ENCODE measurements around the gene ARHGAP21.
"Not testable (repeated sequence)": the region's sequence is repeated elsewhere in the genome, so short reads cannot be mapped to it uniquely, and the experiment has no call there.

The ARHGAP21 gene

DNA sequence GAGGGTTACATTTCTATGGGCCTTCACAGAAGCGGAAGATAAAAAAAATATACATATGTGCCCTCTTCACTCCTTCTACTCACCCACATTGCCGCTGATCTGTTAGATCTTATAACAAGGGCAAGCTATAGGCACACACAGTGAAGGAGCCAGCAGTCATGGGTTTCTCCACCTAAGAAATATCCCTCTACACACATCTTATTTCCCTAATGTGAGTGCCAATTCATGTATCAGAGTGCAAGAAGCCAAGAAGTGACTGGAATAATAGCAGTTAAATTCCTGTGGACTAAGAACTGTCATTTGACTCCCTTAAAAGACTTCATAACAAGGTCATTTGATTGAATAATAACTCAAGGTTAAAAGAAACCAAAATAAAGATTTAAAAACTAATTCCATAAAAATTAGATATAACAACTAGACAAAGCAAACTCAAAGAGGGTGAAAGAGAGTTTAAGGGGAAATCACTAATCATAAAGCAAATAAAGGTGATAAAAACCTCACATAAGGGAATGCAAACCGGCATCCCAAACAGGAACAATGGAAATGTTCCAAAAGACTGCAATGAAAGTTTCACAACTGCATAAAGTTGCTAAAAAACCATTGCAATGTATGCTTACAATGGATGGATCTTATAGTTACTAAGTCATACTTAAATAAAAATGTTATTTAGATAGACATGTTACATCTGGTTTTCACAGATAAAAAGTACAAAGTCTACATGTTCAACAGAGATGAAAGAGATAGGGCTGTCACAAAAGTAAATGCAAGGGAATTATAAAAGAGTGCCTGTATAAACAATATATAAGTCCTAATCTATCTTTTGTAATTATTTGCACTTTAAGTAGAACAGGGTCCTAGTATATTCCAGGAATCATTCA is 42.8 kb downstream of the ARHGAP21 start:
- DNase-seq: no peak

DNA sequence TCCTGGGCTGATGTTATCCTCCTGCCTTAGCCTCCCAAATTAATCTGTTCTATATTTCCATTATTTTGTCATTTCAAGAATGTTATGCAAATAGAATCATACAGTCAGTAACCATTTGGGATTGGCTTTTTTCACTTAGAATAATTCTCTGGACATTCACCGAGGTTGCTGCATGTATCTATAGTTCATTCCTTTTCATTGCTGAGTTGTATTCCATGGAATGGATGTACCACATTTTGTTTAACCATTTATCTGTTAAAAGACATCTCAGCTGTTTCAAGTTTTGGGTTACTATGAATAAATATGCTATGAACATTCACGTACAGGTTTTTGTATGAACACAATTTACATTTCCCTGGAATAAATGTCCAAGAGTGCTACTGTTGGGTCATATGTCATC is 44.9 kb downstream of the ARHGAP21 start:
- no peak for DNase-seq

DNA sequence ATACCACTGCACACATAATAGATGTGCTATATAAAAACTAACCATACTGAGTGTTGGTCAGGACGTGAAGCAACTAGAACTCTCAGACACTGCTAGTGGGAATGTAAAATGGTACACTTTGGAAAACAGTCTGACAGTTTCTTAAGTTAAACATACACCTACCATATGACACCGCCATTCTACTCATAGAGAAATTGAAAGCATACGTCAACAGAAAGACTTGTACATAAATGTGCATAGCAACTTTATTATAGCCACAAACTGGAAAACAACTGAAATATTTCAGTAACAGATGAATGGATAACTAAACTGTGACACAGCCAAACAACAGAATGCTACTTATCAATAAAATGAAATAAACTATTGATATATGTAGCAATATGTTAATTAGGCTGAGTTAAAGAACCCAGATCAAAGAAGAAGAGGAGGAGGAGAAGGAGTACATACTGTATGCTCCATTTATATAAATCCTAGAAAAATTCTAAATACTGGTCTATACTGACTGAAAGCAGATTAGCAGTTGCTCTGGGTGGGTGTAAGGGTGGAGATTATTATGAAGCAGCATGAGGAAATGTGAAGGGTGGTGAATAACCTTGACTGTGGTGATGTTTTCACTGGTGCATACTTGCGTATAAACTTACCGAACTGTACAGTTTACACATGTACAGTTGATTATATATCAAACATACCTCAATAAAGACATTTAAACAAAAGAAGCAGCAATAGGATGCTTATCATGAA is 48.6 kb downstream of the ARHGAP21 start:
- no peak for DNase-seq

DNA sequence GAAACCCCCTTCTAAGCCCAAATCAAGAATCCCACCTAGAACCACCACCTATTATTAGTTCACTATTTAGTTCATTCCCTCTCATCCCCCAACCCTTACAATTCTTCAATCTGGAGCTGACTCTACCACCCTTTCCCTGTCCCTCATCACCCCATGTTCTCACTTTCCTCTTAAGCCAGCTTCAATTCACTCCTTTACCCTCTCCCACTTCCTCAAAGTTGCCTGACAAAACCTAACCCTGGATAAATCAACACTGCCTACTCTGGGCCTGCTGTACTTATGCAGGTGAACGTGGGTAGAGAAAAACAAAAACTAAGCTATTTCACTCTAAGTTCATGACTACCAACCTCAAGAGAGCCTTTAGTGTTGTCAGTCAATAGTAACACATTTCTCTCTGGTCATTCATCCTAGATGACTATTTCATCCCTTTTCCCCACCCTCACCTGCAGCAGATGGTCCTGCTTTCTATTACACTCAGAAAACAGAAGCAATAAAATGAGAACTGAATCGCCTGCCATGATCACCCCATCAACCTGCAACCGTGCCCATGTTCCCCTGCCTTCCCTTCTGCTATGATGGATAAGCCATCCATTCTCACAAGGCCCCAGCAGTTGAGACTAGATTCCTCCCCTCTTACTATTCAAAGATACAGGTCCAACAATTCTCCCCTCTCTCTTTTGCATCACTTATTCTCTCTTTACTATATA is 52.6 kb downstream of the ARHGAP21 start:
- no peak for DNase-seq

DNA sequence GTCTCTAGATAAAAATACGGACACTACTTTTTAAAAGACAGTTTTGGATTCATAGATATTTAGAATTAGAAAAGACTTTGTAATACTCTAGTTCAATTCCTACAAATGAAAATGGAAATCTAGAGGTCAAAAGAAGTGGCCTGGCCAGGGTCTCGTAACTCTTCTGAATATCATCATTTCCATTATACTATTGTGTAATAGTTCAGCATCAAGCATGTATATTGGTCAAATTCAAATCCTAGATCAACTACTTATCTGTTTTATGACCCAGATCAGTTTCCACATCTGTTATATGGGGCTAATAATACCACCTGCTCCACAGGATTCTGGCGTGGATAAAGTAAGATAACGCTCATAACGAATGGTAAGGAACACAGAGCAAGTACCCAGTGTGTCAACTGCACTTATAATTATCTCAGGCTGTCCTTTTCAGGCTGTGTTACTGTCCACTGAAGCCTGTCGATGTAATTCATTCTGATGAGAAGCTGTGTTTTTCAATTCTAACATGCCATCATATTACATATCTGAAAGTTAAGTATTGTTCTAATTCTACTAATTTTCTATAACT is 54.3 kb downstream of the ARHGAP21 start:
- DNase-seq: no peak

DNA sequence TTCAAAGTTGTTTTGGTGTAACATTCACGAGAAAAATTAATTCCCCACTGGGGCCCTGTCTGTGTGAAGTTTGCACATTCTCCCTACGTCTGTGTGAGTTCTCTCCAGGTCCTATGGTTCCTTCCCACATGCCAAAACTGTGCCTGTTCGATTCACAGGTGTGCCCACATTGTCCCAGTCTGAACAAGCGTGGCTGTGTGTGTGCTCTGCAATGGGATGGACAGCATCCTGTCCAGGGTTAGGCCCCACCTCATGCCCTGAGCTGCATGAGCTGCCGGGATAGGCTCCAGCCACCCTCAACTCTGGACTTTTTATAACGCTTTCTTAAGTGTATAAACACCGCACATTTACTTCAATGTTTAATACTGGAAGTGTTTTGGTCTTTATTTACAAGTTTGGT is 55.4 kb downstream of the ARHGAP21 start:
- no peak for DNase-seq

DNA sequence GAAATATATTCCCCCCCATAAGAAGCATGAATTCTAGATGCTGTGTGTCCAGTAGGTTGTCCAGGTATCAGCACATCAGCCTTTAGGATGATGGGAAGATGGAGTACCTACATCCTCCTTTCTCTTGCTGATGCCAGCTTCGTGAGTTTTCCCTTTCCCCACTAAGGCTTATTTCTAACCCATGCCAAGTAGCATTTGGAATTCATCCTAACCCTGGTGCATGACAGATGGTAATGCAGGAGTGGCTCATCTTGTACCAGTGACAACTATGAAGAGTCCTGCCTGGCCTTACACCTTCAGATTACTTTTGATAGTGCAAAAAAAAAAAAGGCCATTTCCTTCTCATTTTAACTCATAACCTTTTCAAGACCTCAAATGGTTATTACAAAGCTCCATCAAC is 58.7 kb downstream of the ARHGAP21 start:
- peak; percentile 64 for DNase-seq

DNA sequence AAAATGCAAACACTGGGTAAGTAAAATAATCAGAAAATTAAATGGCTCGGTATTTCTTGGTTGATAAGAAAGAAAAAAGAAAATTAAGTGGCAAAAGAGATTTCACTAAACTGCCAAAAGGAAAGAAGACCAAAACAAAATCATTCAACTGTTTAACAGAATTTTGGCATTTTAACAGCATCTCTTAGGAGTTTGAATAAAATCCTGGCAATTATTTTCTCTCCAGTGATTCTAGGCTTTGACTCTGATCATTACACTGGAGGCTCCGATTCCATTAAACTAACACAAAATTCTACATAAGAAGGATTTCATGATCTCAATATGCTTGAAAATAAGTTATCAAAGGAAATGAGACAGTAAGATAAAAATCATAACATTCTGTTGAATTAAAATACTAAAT is 62.3 kb downstream of the ARHGAP21 start:
- DNase-seq: no peak

DNA sequence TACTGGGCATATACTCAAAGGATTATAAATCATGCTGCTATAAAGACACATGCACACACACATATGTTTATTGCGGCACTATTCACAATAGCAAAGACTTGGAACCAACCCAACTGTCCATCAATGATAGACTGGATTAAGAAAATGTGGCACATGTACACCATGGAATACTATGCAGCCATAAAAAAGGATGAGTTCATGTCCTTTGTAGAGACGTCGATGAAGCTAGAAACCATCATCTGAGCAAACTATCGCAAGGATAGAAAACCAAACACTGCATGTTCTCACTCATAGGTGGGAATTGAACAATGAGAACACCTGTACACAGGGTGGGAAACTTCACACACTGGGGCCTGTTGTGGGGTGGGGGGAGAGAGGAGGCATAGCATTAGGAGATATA is 65.4 kb downstream of the ARHGAP21 start:
- DNase-seq: not testable (repeated sequence)

DNA sequence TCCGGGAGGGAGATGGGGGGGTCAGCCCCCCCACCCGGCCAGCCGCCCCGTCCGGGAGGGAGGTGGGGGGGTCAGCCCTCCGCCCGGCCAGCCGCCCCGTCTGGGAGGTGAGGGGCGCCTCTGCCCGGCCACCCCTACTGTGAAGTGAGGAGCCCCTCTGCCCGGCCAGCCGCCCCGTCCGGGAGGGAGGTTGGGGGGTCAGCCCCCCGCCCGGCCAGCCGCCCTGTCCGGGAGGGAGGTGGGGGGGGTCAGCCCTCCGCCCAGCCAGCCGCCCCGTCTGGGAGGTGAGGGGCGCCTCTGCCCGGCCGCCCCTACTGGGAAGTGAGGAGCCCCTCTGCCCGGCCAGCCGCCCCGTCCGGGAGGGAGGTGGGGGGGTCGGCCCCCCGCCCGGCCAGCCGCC is 67.4 kb downstream of the ARHGAP21 start:
- not testable (repeated sequence) for DNase-seq

DNA sequence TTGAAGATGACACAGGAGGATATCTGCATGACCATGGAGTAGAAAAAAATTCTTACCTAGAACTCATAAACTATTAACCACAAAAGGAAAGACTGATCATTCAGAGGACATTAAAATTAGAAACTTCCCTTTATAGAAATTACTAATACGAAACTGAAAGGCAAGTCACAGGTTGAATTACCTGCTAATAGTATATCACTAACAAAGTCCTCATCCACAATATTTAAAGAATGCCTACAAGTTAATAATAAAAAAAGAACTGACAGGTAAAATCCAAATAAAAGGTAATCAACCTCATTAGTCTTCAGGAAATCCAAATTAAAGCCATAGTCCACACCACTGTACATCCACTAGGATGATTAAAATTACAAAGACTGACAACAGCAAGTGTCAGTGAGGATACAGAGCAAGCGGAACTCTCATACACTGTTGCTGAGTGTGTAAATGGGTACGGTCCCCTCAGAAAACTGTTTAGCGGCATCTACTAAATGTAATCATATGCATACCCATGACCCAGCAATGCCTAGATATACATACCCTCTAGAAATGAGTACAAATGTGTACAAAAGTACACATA is 71.2 kb downstream of the ARHGAP21 start:
- no peak for DNase-seq

DNA sequence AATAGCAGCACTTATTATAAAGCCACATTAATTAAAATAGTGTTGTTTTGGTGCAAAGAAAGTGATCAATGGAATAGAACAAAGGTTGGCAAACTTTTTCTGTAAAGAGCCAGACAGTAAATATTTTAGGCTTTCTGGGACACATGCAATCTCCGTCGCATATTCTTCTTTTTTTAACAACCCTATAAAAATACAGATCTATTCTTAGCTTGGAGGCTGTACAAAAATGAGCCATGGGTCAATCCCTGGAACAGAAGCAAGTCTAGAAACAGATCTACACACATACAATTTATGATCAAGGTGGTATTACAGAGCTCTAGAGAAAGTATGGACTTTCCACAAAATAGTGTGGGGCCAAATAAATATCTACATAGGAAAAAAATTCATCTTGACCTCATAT is 71.8 kb downstream of the ARHGAP21 start:
- no peak for DNase-seq

DNA sequence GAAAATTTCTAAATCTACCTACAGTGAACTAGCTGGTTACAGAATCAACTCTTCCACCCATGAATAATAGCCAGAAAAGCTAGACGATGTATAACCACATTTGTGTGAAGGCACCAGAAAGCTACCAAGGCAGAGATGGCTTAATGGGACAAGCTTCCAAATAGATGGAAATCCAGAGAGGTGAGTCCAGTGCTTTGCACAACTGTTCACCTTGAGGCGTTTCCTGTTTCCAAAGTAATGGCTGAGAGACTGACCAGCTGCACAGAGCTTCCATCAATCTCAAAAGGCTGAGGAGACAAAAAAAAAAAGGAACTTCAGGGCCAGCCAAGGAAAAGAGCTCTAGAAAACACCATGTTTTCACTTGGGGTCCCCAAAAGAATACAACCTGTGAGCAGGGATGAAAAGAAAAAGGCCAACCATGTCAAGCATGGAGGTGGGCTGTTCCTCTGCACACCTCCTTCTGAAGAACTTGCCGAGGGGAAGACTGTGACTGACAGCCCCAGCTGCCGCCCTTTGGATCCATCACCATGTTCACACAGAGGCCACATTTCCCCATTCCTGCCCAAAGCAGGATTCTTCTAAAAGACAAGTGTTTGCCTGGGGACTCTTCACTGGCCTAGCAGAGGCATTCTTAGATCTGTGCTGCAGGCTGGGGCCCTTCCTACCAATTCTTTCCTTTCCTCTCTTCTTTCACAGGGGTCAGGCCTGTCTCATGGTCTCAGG is 72.9 kb downstream of the ARHGAP21 start:
- no peak for DNase-seq

DNA sequence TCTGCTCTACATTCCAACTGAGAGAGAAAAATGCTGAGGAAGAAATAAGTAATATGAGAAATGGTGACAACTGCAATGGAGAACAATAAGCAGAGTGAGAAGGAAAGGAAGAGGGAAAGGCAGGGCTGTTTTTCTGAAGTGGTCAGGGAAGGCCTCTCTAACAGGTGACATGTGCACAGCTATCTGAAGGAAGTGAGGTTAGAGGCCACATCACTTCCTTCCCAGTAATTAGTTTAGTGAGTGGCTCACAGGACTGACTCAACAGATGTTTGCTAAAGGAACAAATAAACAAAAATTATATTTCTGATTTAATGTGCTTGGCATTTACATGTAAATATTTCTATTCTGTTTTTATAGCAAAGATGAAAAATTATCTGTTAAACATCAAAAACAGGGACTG is 77.9 kb downstream of the ARHGAP21 start:
- no peak for DNase-seq

DNA sequence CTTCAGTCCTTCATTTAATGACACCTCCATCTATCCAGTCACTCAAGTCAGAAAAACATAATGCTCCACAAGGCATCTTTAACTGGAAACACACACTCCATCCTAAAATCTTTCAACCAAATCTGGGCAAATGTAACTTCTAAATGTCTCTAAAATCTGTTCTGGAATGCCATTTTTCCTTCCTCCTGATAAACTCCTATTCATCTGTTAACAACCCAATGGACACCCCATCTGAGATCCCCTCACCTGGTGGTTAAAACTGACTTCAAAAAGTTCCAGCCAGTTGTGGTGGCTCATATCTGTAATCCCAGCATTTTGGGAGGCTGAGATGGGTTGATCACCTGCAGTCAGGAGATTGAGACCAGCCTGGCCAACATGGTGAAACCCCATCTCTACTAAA is 78.7 kb downstream of the ARHGAP21 start:
- no peak for DNase-seq

DNA sequence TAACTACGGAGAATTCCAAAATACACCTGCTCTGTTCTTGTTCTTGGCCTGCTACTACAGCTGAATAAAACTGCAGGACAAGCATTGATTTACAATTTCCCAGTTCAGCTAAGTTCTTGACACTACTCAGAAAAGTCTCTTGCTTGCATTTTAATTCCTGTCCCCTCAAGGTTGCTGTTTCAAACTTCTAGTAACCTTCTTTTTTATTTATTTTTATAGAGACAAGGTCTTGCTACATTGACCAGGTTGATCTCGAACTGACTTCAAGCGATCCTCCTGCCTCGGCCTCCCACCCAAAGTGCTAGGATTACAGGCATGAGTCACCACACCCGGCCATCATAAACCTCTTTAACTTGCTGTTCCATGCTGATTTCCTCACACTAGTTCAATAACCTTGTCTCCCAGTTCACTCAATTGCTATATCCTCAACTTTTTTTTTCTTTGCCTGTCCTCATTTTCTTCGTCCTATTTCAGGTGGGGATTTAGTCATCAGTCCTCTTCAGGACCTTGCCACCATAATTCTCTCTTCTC is 79.9 kb downstream of the ARHGAP21 start:
- no peak for DNase-seq

DNA sequence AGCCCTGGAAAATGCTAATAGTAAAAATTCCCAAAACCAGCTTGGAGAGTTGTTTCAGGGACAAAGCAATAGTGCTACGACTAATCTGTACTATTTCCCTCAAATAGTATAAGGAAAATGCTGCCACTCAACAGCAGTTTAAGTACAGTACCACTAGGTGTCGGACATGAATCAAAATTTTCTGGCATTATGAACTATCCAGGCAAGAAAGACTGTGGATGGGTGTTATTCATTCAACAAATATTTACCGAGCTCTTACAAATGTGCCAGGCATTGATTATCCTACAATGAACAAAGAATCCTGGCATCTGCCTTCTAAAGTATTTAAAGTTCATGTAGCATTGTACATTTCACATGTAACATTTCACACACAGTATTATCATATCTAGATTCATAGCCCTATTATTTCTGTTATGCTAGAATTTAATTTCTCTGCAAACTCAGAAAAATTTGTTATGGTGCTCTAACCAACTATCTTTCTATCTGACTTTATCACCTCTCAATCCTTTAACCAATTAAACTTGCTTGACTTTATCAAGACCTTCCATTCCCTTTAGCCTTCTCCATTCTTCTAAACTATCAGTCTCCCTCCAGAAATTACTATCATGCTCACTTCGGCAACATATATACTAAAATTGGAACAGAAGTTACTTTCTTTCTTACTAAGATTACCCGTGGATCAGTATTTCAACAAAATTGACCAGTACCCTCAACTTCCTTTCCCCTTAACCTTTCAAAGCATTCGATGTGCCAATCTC is 80.6 kb downstream of the ARHGAP21 start:
- peak; percentile 70 for DNase-seq

DNA sequence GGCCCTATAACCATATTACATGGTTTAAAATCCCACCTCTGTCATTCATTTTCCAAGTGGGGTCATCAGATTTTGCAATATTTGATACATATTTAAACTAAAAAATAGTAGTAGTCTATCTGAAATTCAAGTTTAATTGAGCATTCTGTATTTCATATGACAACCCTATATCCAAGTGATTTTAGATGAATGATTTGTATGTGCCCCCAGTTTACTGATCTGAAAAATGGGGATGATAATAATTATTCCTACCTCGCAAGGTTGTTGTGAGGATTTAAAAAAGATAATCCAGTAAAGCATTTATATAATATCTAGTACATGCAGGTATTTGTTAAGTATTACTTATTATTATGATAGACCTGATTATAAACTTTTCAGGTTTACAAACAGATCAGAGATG is 84.6 kb downstream of the ARHGAP21 start:
- DNase-seq: no peak

DNA sequence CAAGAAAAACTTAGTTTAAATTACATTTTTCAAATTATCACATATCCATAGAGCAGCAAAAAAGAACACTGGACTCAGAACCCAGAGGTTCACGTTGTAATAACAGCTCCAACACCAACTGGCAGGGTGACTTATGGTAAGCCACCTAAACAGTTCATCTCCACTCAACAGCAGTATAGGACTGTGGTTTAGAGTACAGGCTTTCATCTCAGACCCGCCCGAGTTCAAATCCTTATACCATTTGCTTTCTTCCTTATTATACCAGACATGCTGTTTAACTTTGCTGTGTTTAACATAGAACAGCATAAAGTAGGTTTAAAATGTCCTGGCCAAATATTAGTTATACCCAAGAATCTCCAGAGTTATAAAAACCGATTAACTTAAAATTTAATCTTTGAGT is 97.9 kb downstream of the ARHGAP21 start:
- no peak for DNase-seq

DNA sequence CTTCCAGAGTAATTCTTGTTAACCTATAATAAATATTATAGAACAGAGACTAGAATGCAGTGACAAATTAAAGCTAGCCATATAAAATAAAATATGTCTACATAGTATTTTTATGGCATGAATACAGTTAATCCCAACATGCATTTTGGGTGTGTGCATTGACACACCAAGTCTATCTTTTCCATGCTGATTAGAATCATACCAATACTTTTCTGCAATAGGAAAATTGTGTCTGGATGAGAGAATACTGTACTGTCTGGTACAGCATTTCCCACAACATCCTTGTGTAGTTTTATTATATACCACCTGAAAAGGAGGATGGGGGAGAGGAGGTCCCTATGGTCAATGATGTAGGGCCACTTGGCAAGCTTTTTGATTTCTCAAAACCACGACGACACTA is 100.3 kb downstream of the ARHGAP21 start:
- DNase-seq: no peak

DNA sequence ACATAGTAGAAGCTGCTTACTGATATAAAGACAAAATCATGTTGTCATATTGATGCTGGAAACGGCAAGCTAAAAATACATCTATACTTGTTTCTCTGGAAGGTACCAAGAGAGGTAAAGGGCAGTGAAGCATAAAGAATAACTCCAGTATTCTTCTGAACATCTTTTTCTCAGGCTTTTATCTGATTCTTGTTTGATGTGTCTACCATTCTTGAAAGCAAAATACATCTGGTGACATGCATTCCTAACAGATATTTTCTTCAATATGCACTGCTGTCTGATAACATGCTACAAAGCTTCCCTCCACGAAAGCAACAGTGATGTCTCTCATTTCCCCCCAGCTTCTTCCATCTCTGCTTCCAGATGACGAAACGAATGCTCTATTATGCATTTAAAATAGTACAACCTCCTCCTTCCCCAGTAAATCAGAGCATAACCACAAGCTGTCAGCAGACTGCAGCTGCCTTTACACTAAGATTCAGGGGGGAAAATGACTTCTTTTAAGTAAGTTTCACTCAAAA is 100.8 kb downstream of the ARHGAP21 start:
- DNase-seq: no peak
